Measurements from ENCODE around the gene ANP32A.
"Not testable (repeated sequence)": the region's sequence is repeated elsewhere in the genome, so short reads cannot be mapped to it uniquely, and the experiment has no call there.

Gene ANP32A

GRCh38 chr15:68765602-68766368 is 54.9 kb downstream of the ANP32A start:
- no peak for DNase-seq (ENCODE audit: low read depth, low spot score)
- no peak for TF ChIP-seq CTCF (IDR thresholded peaks at IDR 0.05; ENCODE audit: insufficient read depth, low read length, missing control alignments)
- POLR2A ChIA-PET = no interaction called here

DNA sequence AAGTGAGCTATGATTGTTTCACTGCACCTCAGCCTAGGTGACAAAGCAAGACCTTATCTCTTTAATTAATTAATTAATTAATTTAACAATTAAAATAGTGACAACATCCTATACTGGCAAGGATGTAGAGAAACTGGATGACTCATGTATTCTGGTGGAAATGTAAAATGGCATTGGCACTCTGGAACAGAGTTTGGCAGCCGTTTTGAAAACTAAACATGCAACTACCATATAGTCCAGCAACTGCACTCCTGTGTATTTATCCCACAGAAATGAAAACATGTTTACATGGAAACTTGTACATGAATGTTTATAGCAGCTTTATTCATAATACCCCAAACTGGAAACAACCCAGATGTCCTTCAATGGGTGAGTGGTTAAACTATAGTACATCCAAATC is 56.6 kb downstream of the ANP32A start:
- no peak for TF ChIP-seq CTCF (IDR thresholded peaks at IDR 0.05; ENCODE audit: insufficient read depth, low read length, missing control alignments)
- ChIA-PET POLR2A (no interaction called here), CTCF (no interaction called here)

More at GRCh38 chr15:68765602-68766368, 54.9 kb downstream of the ANP32A start:
- H3K4me3 ChIP-seq (ENCODE audit: low read depth, low read length) = no peak overlapping the region
- CTCF ChIA-PET = interaction anchor here (1.1 to 1.7 kb wide), 3 partner anchors 34 to 110 kb away, joined by 3 to 8 read pairs (median 3); no protein-coding TSS in a partner anchor

DNA sequence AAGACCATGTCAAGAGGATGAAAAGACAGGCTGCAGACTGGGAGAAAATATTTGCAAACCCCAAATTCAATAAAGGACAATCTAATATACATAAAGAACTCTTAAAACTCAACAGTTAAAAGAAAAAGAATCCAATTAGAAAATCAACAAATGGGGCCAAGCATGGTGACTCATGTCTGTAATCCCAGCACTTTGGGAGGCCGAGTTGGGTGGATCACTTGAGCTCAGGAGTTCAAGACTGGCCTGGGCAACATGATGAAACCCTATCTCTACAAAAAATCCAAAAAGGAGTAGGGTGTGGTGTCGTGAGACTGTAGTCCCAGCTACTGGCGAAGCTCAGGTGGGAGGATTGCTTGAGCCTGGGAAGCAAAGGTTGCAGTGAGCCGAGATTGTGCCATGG is 57.6 kb downstream of the ANP32A start:
- H3K4me3 ChIP-seq (ENCODE audit: low read depth, low read length) = no peak overlapping the region
- ChIA-PET POLR2A (no interaction called here), CTCF (interaction anchor here (0.7 to 1.4 kb wide), 3 partner anchors 13 to 213 kb away, joined by 3 to 4 read pairs (median 3); no protein-coding TSS in a partner anchor)
- no peak for TF ChIP-seq CTCF (IDR thresholded peaks at IDR 0.05; ENCODE audit: insufficient read depth, low read length, missing control alignments)
- DNase-seq (ENCODE audit: low read depth, low spot score) = no peak

More for the DNA sequence above, 56.6 kb downstream of the ANP32A start:
- no peak for DNase-seq (ENCODE audit: low read depth, low spot score)
- no peak overlapping the region for H3K4me3 ChIP-seq (ENCODE audit: low read depth, low read length)

GRCh38 chr15:68759982-68760579 is 60.6 kb downstream of the ANP32A start:
- DNase-seq (ENCODE audit: low read depth, low spot score); H3K4me3 ChIP-seq (ENCODE audit: low read depth, low read length); POLR2A ChIA-PET: not testable (repeated sequence)
- CTCF ChIA-PET = interaction anchor here (1.4 kb wide), 1 partner anchor 8 kb away, joined by 3 read pairs; no protein-coding TSS in a partner anchor

DNA sequence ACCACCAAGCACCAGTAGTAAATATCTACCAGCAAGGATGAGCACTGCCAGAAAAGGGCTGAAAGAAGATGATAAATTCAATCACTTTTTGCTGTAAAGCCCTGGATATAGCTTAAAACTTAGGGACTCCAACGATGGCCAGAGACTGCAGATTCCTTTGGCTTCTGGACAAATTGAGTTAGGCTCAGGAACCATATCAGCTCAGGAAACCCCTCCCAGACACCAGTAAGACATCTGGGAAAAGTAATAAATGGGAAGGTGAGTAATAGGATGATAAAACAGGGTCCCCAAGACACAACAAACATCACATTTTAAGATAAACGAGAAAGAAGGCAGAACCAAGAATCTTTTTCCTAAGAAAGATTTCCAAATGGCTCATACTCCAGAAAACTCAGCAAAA is 65.0 kb downstream of the ANP32A start:
- TF ChIP-seq CTCF (IDR thresholded peaks at IDR 0.05; ENCODE audit: insufficient read depth, low read length, missing control alignments) = no peak
- no peak overlapping the region for H3K4me3 ChIP-seq (ENCODE audit: low read depth, low read length)
- ChIA-PET CTCF (interaction anchor here (1.0 kb wide), 1 partner anchor 120 kb away, joined by 4 read pairs; no protein-coding TSS in a partner anchor), POLR2A (no interaction called here)
- DNase-seq (ENCODE audit: low read depth, low spot score) = no peak

GRCh38 chr15:68751622-68752021 is 69.1 kb downstream of the ANP32A start:
- H3K4me3 ChIP-seq (ENCODE audit: low read depth, low read length) = no peak overlapping the region
- DNase-seq (ENCODE audit: low read depth, low spot score) = no peak
- TF ChIP-seq CTCF (IDR thresholded peaks at IDR 0.05; ENCODE audit: insufficient read depth, low read length, missing control alignments) = no peak
- ChIA-PET CTCF (no interaction called here), POLR2A (no interaction called here)
